GM12872 (cell line): ENCODE measurements around the gene PCBP3.

Source experiments
- CTCF ChIP-seq: IDR thresholded peaks from 3 replicates; pipeline ENCODE4 v1.5.1; 2011; ENCODE audit warnings: low read depth, mild to moderate bottlenecking, low read length, moderate library complexity; ENCODE audit not compliant: insufficient read depth

PCBP3 gene

GRCh38 chr21:45781741-45782140 lies 138.2 kb downstream of the PCBP3 start:
- TF ChIP-seq CTCF = no peak

- TF ChIP-seq CTCF = no peak
Observed at GRCh38 chr21:45786660-45787059, 143.1 kb downstream of the PCBP3 start.

GRCh38 chr21:45787371-45787770 lies 143.8 kb downstream of the PCBP3 start:
- TF ChIP-seq CTCF = no peak

- no peak for TF ChIP-seq CTCF
Observed at GRCh38 chr21:45788198-45788597, 144.7 kb downstream of the PCBP3 start.

- no peak for TF ChIP-seq CTCF
Observed at GRCh38 chr21:45788637-45789506, 145.3 kb downstream of the PCBP3 start.

GRCh38 chr21:45790427-45790826 lies 146.9 kb downstream of the PCBP3 start:
- no peak for TF ChIP-seq CTCF

GRCh38 chr21:45791562-45792418 lies 148.3 kb downstream of the PCBP3 start:
- no peak for TF ChIP-seq CTCF
